Gastroesophageal sphincter (tissue), 4 donors: ENCODE data around the gene SH3GLB2. TPM values are rescaled to one million over a fixed set of nuclear protein-coding genes. Genes with fewer than 3 reads are reported as not detected.

Source experiments
- ATAC-seq: fragments of 150-250 bp; one replicate; pipeline ENCODE4 v1.9.1; 2016; ENCODE audit warnings: mild to moderate bottlenecking, moderate library complexity
- H3K27ac ChIP-seq, 4 donors: fragments of 200-600 bp; sonication (generic) in 3 of 4; 1 replicate in 3 of 4; 2 replicates in 1 of 4; pipeline ENCODE4 v1.5.1; 2016 to 2019
- H3K27me3 ChIP-seq: fragments of 200-600 bp; sonication (generic); one replicate; pipeline ENCODE4 v1.5.1; 2019
- H3K36me3 ChIP-seq, 2 donors: fragments of 200-600 bp; sonication (generic); one replicate each; pipeline ENCODE4 v1.5.1; 2019; ENCODE audit warnings: control low read depth in 1 of 2
- H3K4me1 ChIP-seq, 3 donors: fragments of 200-600 bp; sonication (generic); 1 replicate in 2 of 3; 2 replicates in 1 of 3; pipeline ENCODE4 v1.5.1; 2016 to 2019; ENCODE audit warnings: control low read depth in 2 of 3
- H3K4me3 ChIP-seq, 2 donors: fragments of 200-600 bp; sonication (generic); one replicate each; pipeline ENCODE4 v1.5.1; 2019; ENCODE audit warnings: mild to moderate bottlenecking in 1 of 2, moderate library complexity in 1 of 2
- H3K9me3 ChIP-seq, 3 donors: fragments of 200-600 bp; sonication (generic); one replicate each; pipeline ENCODE4 v1.5.1; 2017 to 2019; ENCODE audit warnings: control low read depth in 2 of 3
- CTCF ChIP-seq, 4 experiments: fragments of 200-600 bp in 2 of 4; fragments of 450-650 bp in 2 of 4; sonication (generic) in 1 of 4; IDR thresholded peaks; one replicate each; pipeline ENCODE4 v1.5.1; 2017 to 2019; ENCODE audit warnings: antibody characterized with exemption in 4 of 4, mild to moderate bottlenecking in 2 of 4, moderate library complexity in 2 of 4
- EP300 ChIP-seq: sonication (generic); formaldehyde crosslinking; IDR thresholded peaks from one replicate; pipeline ENCODE4 v1.6.1; 2017; ENCODE audit warnings: antibody characterized with exemption, mild to moderate bottlenecking
- POLR2A ChIP-seq, 2 donors: fragments of 450-650 bp; IDR thresholded peaks; one replicate each; pipeline ENCODE4 v1.6.1; 2017; ENCODE audit warnings: antibody characterized with exemption in 2 of 2, mild to moderate bottlenecking in 2 of 2, moderate library complexity in 1 of 2
- POLR2AphosphoS5 ChIP-seq: sonication (generic); formaldehyde crosslinking; IDR thresholded peaks from one replicate; pipeline ENCODE4 v1.6.1; 2017; ENCODE audit warnings: antibody characterized with exemption
- WGBS, 2 donors: methylation state at CpG; one replicate each; pipeline ENCODE4 v1.1.5; 2018; ENCODE audit warnings: low coverage in 1 of 2; 5-methylcytosine and 5-hydroxymethylcytosine counted together
- total RNA-seq, 4 donors: library from RNA; depleted of rRNA; stranded (reverse); fragments of >200 nt; gene quantifications; one replicate each; pipeline ENCODE4 v1.1.0, GENCODE V29; 2016

SH3GLB2 gene
- total RNA-seq, 4 donors from 2014 or later = 80.3 to 123 (median 83.6) TPM

- 74 to 80% methylated on average over 4 of the region's 21 CpGs for WGBS, 2 donors
- Histone ChIP-seq H3K4me3 (no peak overlapping the region), H3K9me3 (no peaks in the 10 kb centered on the region), H3K36me3 (peaks cover 0 to 99% of the 10 kb centered on the region in 2 donors), H3K27ac (no peak overlapping the region), H3K27me3 (no peaks in the 10 kb centered on the region), H3K4me1 (no peaks in the 10 kb centered on the region)
- ATAC-seq = no peak
- no peak for TF ChIP-seq POLR2AphosphoS5
- TF ChIP-seq POLR2A (IDR thresholded peaks at IDR 0.05) = no peak
- TF ChIP-seq CTCF (IDR thresholded peaks at IDR 0.05) = no peak
- no peak for TF ChIP-seq EP300
Measured at GRCh38 chr9:129058965-129059795, 31.0 kb upstream of the SH3GLB2 start.

GRCh38 chr9:129054163-129054851, 26.2 kb upstream of the SH3GLB2 start:
- 71 to 83% methylated on average over 4 to 5 of the region's 5 CpGs for WGBS, 2 donors
- ATAC-seq = no peak
- Histone ChIP-seq H3K9me3 (no peaks in the 10 kb centered on the region), H3K4me3 (no peak overlapping the region), H3K36me3 (peaks cover 0 to 99% of the 10 kb centered on the region in 2 donors), H3K27me3 (no peaks in the 10 kb centered on the region), H3K27ac (no peak overlapping the region), H3K4me1 (no peaks in the 10 kb centered on the region)
- TF ChIP-seq EP300 (no peak), CTCF (IDR thresholded peaks at IDR 0.05) (no peak), POLR2A (IDR thresholded peaks at IDR 0.05) (no peak), POLR2AphosphoS5 (no peak)

DNA sequence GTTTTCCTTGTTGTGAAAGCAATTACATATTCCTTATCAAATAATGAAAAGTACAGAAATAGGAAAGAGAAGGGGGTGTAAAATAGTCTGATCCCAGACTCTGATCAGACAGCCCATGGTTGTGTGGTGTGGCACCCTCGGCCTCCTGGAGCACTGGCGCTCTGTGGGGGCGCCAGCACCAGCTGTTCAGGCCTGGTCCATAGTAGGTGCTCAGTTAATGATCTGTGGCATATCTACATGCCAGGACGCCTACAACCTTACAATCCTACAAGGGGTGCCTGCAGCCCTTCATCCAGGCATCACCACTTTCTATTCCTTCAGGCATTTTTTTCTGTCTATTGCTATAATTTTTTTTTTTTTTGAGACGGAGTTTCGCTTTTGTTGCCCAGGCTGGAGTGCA, 24.9 kb upstream of the SH3GLB2 start:
- no peak for ATAC-seq
- Histone ChIP-seq H3K9me3 (no peaks in the 10 kb centered on the region), H3K27ac (no peak overlapping the region), H3K36me3 (peaks cover 0 to 100% of the 10 kb centered on the region in 2 donors), H3K4me1 (no peaks in the 10 kb centered on the region), H3K4me3 (no peak overlapping the region), H3K27me3 (no peaks in the 10 kb centered on the region)
- TF ChIP-seq CTCF (IDR thresholded peaks at IDR 0.05) (no peak), EP300 (no peak), POLR2AphosphoS5 (no peak), POLR2A (IDR thresholded peaks at IDR 0.05) (no peak)
- WGBS, 2 donors = 90 to 94% methylated on average over 4 to 5 of the region's 6 CpGs

DNA sequence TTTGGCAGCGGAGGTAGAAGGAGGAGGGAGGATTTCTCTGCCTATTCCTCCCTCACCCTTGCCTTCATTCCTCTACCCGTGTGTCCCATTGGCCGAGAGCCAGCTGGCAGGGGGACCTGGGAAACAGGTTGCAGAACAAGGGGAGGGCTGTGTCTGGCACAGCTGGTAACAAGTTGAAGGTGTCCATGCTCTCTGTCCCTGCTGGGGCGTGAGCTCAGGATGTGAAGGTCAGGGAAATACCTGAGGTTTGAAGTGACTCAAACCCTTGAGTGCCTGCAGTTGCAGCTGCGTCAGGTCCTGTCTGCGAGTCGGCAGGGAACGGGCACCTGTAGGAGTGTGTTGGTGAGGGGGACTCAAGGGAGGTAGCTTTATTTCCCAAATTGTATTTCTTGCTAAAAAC, 24.5 kb upstream of the SH3GLB2 start:
- TF ChIP-seq POLR2A (IDR thresholded peaks at IDR 0.05) (no peak), EP300 (no peak), POLR2AphosphoS5 (no peak), CTCF (IDR thresholded peaks at IDR 0.05) (no peak)
- no peaks in the 10 kb centered on the region for H3K9me3 ChIP-seq
- H3K27me3 ChIP-seq = no peaks in the 10 kb centered on the region
- 87 to 96% methylated on average over 4 to 7 of the region's 8 CpGs for WGBS, 2 donors
- no peak overlapping the region for H3K27ac ChIP-seq
- ATAC-seq = no peak
- H3K4me3 ChIP-seq = no peak overlapping the region
- H3K4me1 ChIP-seq = no peaks in the 10 kb centered on the region
- H3K36me3 ChIP-seq = peaks cover 0 to 100% of the 10 kb centered on the region in 2 donors

GRCh38 chr9:129042016-129042415, 13.9 kb upstream of the SH3GLB2 start:
- peaks cover 0 to 37% (median 15%) of the 10 kb centered on the region in 3 donors for H3K4me1 ChIP-seq
- no peaks in the 10 kb centered on the region for H3K27me3 ChIP-seq
- TF ChIP-seq POLR2AphosphoS5 (no peak), POLR2A (IDR thresholded peaks at IDR 0.05) (no peak), EP300 (no peak), CTCF (IDR thresholded peaks at IDR 0.05) (no peak)
- no peak overlapping the region for H3K4me3 ChIP-seq
- 20% methylated on average over 1 of the region's 16 CpGs; no CpG with 5 or more reads in 1 of the 2 donors for whole genome bisulfite sequencing, 2 donors
- peaks cover 0 to 67% of the 10 kb centered on the region in 2 donors for H3K36me3 ChIP-seq
- ATAC-seq = no peak
- H3K27ac ChIP-seq = no peak overlapping the region
- no peaks in the 10 kb centered on the region for H3K9me3 ChIP-seq
